ENCODE data around the gene NNAT.

The NNAT gene

GRCh38 chr20:37523911-37524700 is 3.1 kb downstream of the NNAT start:
- no peak for DNase-seq (ENCODE audit: low spot score)

DNA sequence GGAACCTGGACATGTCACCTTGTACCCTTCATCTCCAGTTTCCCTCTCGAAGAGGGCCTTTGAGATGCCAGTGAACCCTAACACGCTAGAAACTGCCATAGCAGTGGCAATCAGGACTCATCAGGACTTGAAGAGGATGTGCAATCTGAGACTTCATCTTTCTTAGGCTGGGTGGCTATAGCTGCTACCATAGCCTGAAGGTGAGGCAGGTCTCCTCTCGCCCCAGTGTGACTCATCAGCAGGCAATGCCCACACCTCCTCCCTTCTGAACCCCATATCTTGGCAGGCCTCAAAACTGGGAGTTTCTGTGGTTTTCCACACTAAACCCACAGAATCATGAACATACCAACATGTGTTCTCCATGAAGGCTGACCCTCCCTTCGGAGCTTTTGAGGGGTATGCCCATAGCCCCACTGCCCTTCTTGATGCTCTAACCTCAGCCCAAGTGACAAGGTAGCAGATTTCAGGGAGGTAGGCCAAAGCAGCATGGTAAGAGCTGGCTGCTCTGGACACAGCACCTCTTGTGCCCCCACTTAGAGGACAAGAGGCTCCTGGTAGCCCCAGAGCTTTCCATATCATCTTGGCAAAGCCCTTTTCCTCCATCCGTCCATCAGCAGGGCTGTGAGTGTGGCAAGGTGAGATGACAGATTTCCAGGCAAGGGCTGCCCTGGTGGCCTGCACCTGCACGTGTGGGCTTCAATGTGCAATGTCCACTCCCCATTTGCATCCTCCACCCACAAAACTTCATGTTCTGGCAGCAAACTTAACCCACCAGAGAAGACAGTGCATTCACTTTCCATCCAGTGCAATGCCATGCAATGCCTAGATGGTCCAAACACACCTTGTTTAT is 4.0 kb downstream of the NNAT start:
- DNase-seq (ENCODE audit: low spot score) = peak; percentile 67

DNA sequence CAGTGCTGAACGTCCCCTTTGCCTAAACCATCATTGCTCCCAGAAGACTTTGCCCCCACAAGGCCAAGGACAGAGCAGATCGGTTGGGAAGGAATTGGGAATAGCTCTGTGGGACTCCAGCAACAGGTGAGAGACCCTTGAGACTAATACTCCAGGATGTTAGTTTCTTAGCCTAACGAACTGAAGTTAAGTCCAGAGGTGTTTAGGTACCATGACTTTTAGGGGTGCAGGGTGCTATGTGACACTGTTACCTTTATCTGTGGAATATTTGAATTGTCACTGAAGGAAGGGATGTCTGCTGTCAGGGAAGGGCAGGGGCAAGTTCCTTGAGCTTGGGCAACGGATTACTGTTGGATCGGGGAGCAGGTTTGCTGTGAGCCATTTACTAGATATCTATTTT is 4.8 kb downstream of the NNAT start:
- no peak for DNase-seq (ENCODE audit: low spot score)

- peak; percentile 57 for DNase-seq (ENCODE audit: low spot score)
Observed at GRCh38 chr20:37526238-37526838, 5.3 kb downstream of the NNAT start.

DNA sequence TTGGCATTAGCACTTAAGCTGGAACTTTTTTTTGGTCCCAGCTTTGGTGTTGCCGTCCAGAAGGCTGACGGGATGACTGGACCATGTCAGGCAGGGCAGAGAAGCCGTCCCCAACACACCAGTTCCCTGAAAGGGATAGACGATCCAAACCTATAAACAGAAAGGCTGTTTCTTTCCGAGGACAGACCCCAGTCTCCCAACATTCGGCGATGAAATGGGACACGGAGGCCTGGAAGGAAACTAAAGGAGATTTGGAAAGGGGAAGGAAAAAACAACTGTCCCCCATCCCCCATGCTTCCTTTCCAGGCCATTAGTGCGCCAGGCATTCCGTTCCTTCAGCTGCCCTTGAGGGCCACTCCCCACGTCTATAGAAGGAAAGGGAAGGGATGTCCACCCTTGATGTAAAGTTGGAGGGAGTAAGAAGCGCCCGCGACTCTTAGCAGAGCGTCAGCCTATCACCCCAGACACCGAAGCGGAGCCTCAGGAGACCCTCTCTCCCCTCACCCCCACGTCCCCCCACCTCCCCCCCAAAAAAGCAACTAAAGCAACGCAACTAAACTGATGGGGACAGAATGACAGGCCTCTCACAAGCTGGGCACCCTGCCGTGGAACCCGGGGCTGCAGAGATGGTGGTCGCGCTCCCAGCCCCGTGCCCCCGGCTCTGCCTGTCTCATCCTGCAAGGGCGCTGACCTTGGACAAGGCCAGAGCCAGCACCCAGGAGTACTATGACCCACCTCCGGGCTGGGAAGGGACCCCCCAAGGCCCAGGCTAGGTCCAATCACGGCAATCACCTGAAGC is 6.0 kb downstream of the NNAT start:
- DNase-seq (ENCODE audit: low spot score) = peak; percentile 47

DNA sequence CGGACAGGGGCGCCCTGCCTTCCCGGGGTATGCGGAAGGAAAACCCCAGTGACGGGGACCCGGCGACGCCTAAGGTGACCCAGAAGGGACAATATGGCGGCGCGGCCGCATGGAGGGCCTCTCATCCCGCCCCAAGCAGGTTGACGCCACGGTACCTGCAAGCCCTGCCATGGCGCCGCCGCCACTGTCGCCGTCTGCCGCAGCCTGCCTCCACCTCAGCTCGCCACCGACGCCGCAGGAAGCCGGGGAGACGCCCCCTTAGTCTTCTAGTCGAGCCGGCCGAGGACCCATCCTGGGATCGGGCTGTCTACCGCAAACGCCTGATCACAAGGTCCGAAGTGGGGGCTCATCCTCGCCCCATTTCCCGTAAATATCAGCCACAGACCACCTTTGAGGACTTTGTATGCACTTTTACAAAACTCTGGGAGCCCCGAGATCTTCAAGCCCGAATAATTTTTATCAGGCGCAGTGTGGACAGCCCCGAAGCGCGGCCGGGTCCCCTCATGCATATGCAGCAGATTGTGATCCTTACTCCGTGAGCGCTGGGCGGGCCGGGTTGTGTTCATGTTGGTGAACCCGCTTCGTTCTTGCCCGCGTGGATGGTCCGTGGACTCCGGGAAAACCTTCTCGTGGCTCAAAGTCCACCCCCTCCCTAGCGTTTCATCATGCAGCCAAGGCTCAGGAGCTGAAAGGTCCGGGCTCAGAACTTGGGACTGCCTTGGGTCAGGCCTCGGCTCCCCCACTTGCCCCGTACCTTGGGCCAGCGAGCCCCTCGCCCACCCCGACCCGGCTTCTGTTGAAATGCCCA is 6.8 kb downstream of the NNAT start, which contains the start of gene BLCAP:
Gene BLCAP (minus strand): TSS at position 239 of the 808 bp plus-strand sequence. CDS start 8,702 bp downstream, outside the sequence.
- peak; percentile 88 for DNase-seq (ENCODE audit: low spot score)

DNA sequence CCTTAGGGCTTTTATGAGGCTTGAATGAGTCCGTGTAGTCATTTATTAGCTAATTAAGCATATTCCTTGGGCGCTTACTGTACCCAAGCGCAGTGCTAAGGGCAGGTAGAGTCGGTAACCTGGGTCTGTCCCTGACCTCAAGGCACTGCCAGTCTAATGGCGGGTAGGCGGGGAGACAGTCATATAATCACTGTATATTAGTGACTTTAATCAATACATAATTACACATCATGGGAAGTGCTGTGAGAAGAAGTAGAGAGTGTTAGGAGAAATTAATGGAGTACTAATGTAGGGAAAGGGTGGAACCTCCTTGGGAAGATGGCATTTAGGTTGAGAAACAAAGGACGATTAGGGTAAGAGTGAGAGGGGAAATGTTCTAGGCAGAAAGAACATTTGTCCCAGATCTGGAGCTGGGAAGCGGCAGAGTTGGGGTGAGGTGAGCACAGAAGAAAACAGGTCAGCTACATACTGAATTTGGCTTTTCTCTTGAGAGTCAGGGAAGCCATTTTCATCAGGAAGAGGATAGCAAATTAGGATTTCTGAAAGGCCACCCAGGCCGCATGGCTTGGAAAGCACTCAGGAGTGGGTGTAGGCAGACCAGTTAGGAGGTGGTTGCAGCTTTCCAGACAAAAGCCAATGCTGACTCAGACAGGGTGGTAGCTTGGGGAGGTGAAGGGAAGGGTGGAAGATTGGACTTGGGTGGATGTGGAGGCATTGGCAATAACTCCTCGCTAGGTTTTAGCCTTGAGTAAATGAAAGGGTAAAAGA is 7.6 kb downstream of the NNAT start:
- no peak for DNase-seq (ENCODE audit: low spot score)

DNA sequence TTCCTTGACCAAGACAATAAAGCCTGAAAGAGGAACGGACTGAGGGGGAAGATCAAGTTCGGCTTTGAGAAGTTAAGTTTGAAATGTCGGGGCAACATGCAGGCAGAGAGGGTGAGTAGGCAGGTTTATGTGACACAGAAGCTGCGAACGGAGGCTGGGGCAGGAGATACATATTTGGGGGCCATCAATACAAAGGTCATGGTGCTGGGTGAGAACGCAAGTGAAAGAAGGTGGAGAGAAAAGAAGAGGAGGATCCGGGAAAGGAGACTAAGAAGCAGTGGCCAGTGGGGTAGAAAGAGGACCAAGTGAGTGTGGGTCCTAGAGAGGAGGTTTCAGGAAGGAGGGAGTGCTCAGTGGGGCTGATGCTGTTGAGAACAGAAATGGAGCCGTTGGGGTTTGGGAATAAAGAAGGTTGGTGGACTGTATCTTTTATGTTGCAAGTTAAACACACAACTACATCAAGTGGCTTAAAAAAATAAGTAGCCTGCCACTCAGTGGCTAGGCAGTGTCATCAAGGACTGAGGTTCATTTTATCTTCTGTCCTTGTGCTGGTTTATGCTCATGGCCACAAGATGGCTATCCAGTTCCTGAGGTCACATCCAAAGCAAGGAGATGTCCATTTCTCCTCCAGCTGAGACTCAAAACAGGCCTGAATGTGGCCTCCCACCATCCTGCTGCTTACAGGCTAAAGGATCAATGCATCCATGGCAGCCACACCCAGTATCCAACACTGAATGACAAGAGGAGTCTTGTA is 8.3 kb downstream of the NNAT start:
- DNase-seq (ENCODE audit: low spot score) = no peak

DNA sequence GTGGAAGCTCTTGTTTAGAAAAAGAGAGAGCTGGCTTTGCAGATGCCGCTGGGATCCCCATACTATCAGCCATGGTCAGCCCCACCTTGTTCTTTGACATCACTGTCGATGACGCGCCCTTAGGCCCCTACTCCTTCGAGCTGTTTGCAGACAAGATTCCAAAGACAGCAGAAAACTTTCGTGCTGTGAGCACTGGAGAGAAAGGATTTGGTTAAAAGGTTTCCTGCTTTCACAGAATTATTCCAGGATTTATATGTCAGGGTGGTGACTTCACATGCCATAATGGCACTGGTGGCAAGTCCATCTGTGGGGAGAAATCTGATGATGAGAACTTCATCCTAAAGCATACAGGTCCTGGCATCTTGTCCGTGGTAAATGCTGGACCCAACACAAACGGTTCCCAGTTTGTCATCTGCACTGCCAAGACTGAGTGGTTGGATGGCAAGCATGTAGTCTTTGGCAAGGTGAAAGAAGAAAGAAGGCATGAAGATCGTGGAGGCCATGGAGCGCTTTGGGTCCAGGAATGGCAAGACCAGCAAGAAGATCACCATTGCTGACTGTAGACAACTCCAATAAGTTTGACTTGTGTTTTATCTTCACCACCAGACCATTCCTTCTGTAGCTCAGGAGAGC is 9.0 kb downstream of the NNAT start:
- DNase-seq (ENCODE audit: low spot score) = no peak

DNA sequence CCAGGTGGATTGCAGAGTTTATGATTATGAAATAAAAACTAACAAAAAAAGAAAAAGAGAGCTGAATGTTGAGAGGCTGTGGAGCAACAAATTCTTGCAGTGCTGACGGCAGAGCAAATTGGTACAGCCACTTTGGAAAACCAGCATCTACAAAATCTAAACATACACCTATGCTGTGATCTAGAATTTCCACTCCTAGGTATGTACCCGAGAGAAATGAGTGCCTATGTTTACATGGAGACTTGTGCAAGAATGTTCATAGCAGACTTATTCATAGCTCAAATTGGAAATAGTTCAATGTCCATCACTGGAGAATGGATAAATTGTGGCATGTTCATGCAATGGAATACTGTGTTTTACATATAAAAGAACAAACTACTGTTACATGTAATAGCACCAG is 9.6 kb downstream of the NNAT start:
- no peak for DNase-seq (ENCODE audit: low spot score)

DNA sequence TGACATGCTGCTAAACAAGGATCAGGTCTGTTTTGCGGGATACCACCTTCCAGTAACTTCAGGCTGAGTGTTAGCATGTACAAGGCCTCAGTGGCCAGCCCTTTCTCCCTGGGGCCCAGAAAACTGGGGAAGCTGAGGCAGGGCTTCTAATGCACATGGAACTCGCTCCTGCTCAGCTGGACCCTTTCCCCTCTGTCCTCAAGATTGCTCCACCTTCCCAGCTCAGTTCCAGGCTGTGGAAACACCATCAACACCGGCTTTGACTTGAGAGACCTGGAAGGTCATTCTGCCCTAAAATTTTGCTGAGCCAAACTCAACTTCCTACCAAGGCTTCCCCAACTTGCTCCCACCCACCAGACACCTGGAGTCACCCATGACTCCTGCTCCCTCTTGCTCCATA is 10.8 kb downstream of the NNAT start:
- no peak for DNase-seq (ENCODE audit: low spot score)

GRCh38 chr20:37533154-37533715 is 12.2 kb downstream of the NNAT start:
- DNase-seq (ENCODE audit: low spot score) = no peak

GRCh38 chr20:37534401-37535157 is 13.5 kb downstream of the NNAT start:
- DNase-seq (ENCODE audit: low spot score) = peak; percentile 70

DNA sequence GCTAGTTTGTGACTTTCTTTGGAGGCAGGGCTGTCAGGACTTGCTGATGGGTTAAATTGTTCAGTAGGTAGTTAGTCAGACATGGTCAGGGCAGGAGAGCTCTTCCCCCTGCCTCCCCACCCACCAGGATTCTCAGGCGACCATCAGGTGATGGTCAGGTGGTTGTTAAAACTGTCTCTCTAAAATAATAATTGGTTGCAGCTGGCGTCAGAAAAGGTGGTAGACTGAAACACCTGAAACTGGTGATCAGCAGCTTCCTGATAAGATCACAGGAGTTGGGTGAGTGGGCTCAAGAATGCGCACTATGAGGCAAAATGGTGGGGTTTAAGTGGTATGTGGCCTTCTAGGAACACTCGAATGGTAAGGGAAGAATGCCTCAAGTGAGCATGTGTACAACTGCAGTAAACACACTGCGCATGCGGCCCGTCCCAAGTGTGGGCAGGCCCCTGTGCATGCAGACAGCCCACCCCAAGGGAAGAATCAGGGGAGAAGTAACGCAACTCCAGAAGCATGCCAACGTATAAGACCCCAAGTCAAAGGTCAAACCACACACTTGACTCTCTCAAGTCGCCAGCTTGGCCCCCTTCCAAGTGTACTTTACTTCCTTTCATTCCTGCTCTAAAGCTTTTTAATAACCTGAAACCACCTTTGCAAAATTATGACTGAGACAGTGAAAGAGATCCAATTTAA is 14.5 kb downstream of the NNAT start:
- DNase-seq (ENCODE audit: low spot score) = no peak

DNA sequence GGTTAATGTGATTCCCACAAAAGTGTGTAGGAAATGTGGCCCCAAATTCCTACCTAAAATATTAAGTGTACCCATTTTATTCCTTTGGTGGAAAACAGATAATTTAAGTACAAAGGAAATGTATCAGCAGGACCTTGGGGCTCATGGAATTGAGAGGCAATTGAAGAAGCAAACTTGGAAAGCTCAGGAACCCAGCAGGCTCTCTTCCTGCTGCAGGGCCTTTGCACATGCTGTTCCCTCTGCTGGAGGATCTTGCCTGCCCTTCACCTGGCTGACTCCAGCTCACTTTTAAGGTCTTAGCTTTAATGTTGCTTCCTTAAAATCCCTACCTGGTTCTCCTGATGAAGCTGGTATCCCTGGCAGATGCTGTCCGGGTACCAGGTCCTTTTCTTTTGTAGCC is 16.5 kb downstream of the NNAT start:
- DNase-seq (ENCODE audit: low spot score) = no peak

DNA sequence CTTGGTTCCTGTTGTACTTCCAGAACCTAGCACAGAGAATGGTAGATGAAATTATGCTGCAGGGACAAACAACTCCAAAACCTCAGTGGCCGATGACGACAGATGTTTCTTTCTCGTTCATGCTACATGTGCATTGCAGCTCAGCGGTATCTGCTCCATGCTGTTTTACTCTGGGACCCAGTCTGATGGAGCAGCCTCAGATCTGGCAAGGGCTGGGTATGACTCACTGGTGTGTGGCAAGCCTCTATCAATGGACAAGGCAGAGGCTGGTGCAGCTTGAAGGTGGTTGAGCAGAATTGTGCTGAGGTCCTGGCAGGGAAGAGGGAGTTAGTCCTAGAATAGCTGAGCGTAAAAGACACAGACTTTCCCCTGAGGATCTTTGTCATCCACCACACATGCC is 17.0 kb downstream of the NNAT start:
- DNase-seq (ENCODE audit: low spot score) = no peak

DNA sequence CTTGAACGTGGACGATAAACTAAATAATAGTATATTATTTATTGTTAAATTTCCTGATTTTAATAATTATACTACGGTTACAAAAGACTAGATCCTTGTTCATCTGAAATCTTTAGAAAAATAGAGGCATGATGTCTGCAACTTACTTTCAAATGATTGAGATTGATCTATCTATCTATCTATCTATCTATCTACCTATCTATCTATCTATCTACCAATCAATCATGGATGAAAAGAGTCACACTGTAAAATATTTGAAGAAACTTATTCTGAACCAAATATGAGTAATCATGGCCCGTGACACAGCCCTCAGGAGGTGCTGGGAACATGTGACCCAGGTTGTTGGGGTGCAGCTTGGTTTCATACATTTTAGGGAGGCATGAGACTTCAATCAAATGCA is 18.4 kb downstream of the NNAT start:
- DNase-seq (ENCODE audit: low spot score) = no peak
